OCI-LY3 (cell line): ENCODE data around the gene SSX4B.
"Not testable (repeated sequence)": the region's sequence is repeated elsewhere in the genome, so short reads cannot be mapped to it uniquely, and the experiment has no call there.

Experiments used
- H2AFZ ChIP-seq: fragments of 200-600, 300-600 bp; shearing (Covaris generic); 2 replicates; pipeline ENCODE4 v1.6.0; 2014; ENCODE audit warnings: antibody characterized with exemption, low read depth, low read length
- H3K27ac ChIP-seq: fragments of 200-600, 300-600 bp; sonication (generic); 2 replicates; pipeline ENCODE4 v1.5.1; 2014; ENCODE audit warnings: mild to moderate bottlenecking, low read length, moderate library complexity, mixed read lengths
- H3K27me3 ChIP-seq: fragments of 200-600, 300-600 bp; sonication (generic); 2 replicates; pipeline ENCODE4 v1.6.1; 2014; ENCODE audit warnings: low read depth, low read length, mixed read lengths
- H3K36me3 ChIP-seq: fragments of 200-600, 300-600 bp; sonication (generic); replicated peaks from 2 replicates; pipeline ENCODE3; 2014; ENCODE audit warnings: low read depth, low read length, mixed read lengths
- H3K4me1 ChIP-seq: fragments of 300-600, 200-600 bp; sonication (generic); 2 replicates; pipeline ENCODE4 v1.6.1; 2014; ENCODE audit warnings: low read length, mixed read lengths
- H3K4me2 ChIP-seq: fragments of 200-600, 300-600 bp; sonication (generic); 2 replicates; pipeline ENCODE4 v1.6.1; 2014; ENCODE audit warnings: low read length, mixed read lengths
- H3K4me3 ChIP-seq: fragments of 300-600, 200-600 bp; sonication (generic); 2 replicates; pipeline ENCODE4 v1.5.1; 2014; ENCODE audit warnings: antibody characterized with exemption, mild to moderate bottlenecking, low read length, moderate library complexity
- H3K79me2 ChIP-seq: fragments of 300-600, 200-600 bp; shearing (Covaris generic); 2 replicates; pipeline ENCODE4 v1.6.1; 2014; ENCODE audit warnings: mild to moderate bottlenecking, low read length, mixed read lengths
- H3K9ac ChIP-seq: fragments of 300-600, 200-600 bp; shearing (Covaris generic); 2 replicates; pipeline ENCODE4 v1.6.0; 2014; ENCODE audit warnings: mild to moderate bottlenecking, low read length, moderate library complexity
- H3K9me3 ChIP-seq: fragments of 200-600, 300-600 bp; shearing (Covaris generic); 2 replicates; pipeline ENCODE4 v1.6.1; 2014; ENCODE audit warnings: low read length, mixed read lengths; ENCODE audit not compliant: insufficient read depth
- H4K20me1 ChIP-seq: fragments of 200-600, 300-600 bp; sonication (generic); 2 replicates; pipeline ENCODE4 v1.6.1; 2016; ENCODE audit warnings: low read length, mixed read lengths; ENCODE audit not compliant: insufficient read depth
- CTCF ChIP-seq: fragments of 200-600, 300-600 bp; sonication (generic); IDR thresholded peaks from 2 replicates; pipeline ENCODE4 v1.5.1; 2014; ENCODE audit warnings: antibody characterized with exemption, low read length, low read depth
- EZH2phosphoT487 ChIP-seq: fragments of 200-600 bp; shearing (Covaris generic); IDR thresholded peaks from 2 replicates; pipeline ENCODE4 v1.6.1; 2018; ENCODE audit warnings: antibody characterized with exemption, mixed run types, low read depth

The SSX4B gene

GRCh38 chrX:48456628-48457331 lies 45.0 kb upstream of the SSX4B start:
- H3K27me3 ChIP-seq = no peaks in the 10 kb centered on the region

GRCh38 chrX:48451708-48452107 lies 39.9 kb upstream of the SSX4B start:
- no peaks in the 10 kb centered on the region for H3K9me3 ChIP-seq
- H3K4me1 ChIP-seq = no peaks in the 10 kb centered on the region
- H2AFZ ChIP-seq = no peak overlapping the region
- H3K79me2 ChIP-seq = no peaks in the 10 kb centered on the region
- TF ChIP-seq CTCF (no peak), EZH2phosphoT487 (no peak)
- H4K20me1 ChIP-seq = no peaks in the 10 kb centered on the region
- no peaks in the 10 kb centered on the region for H3K36me3 ChIP-seq
- H3K27ac ChIP-seq = no peak overlapping the region
- H3K4me2 ChIP-seq = no peak overlapping the region
- H3K27me3 ChIP-seq = no peaks in the 10 kb centered on the region
- no peak overlapping the region for H3K9ac ChIP-seq
- H3K4me3 ChIP-seq = no peak overlapping the region

More at GRCh38 chrX:48456628-48457331, 45.0 kb upstream of the SSX4B start:
- H3K9me3 ChIP-seq = no peaks in the 10 kb centered on the region
- H3K9ac ChIP-seq = no peak overlapping the region
- H3K79me2 ChIP-seq = no peaks in the 10 kb centered on the region
- no peak overlapping the region for H3K4me3 ChIP-seq
- H3K4me2 ChIP-seq = no peak overlapping the region
- TF ChIP-seq CTCF (no peak), EZH2phosphoT487 (no peak)
- no peaks in the 10 kb centered on the region for H3K4me1 ChIP-seq
- no peak overlapping the region for H3K27ac ChIP-seq
- no peak overlapping the region for H2AFZ ChIP-seq
- H3K36me3 ChIP-seq = peaks cover 6% of the 10 kb centered on the region
- no peaks in the 10 kb centered on the region for H4K20me1 ChIP-seq

- H2AFZ ChIP-seq = no peak overlapping the region
- TF ChIP-seq EZH2phosphoT487 (no peak), CTCF (no peak)
- H3K27ac ChIP-seq = no peak overlapping the region
- no peaks in the 10 kb centered on the region for H3K9me3 ChIP-seq
- H3K4me3 ChIP-seq = no peak overlapping the region
- H4K20me1 ChIP-seq = no peaks in the 10 kb centered on the region
- no peak overlapping the region for H3K9ac ChIP-seq
- H3K4me1 ChIP-seq = no peaks in the 10 kb centered on the region
- no peaks in the 10 kb centered on the region for H3K27me3 ChIP-seq
- H3K4me2 ChIP-seq = no peak overlapping the region
- no peaks in the 10 kb centered on the region for H3K79me2 ChIP-seq
- no peaks in the 10 kb centered on the region for H3K36me3 ChIP-seq
Observed at GRCh38 chrX:48450076-48450475, 38.3 kb upstream of the SSX4B start.

- not testable (repeated sequence) for H3K27me3 ChIP-seq, H3K4me3 ChIP-seq
Observed at GRCh38 chrX:48447201-48447600, 35.4 kb upstream of the SSX4B start.

GRCh38 chrX:48433713-48434112 lies 22.0 kb upstream of the SSX4B start:
- not testable (repeated sequence) for H3K4me2 ChIP-seq, H2AFZ ChIP-seq, H3K4me3 ChIP-seq

More at GRCh38 chrX:48447201-48447600, 35.4 kb upstream of the SSX4B start:
- not testable (repeated sequence) for H3K27ac ChIP-seq, H3K4me2 ChIP-seq, H3K9ac ChIP-seq, H3K79me2 ChIP-seq, H3K4me1 ChIP-seq, H2AFZ ChIP-seq, H4K20me1 ChIP-seq, H3K36me3 ChIP-seq, H3K9me3 ChIP-seq

GRCh38 chrX:48430166-48430565 lies 18.4 kb upstream of the SSX4B start:
- not testable (repeated sequence) for H3K9ac ChIP-seq, H3K36me3 ChIP-seq, H3K27ac ChIP-seq, H3K4me3 ChIP-seq, H3K27me3 ChIP-seq, H3K9me3 ChIP-seq, H2AFZ ChIP-seq, H3K4me1 ChIP-seq, H3K79me2 ChIP-seq, H4K20me1 ChIP-seq, H3K4me2 ChIP-seq

More at GRCh38 chrX:48433713-48434112, 22.0 kb upstream of the SSX4B start:
- not testable (repeated sequence) for H3K79me2 ChIP-seq, H3K9me3 ChIP-seq, H3K27me3 ChIP-seq, H3K36me3 ChIP-seq, H3K9ac ChIP-seq, H4K20me1 ChIP-seq, H3K27ac ChIP-seq, H3K4me1 ChIP-seq

- H3K4me1 ChIP-seq, H4K20me1 ChIP-seq, H3K27me3 ChIP-seq, H2AFZ ChIP-seq, H3K36me3 ChIP-seq, H3K9ac ChIP-seq, H3K4me2 ChIP-seq, H3K27ac ChIP-seq, H3K4me3 ChIP-seq, H3K79me2 ChIP-seq, H3K9me3 ChIP-seq: not testable (repeated sequence)
Observed at GRCh38 chrX:48429606-48430005, 17.8 kb upstream of the SSX4B start.
